Measurements from ENCODE around the gene BMP6. TPM values are rescaled to one million over a fixed set of nuclear protein-coding genes. Genes with fewer than 3 reads are reported as not detected.

The BMP6 gene
- total RNA-seq, 4 donors from 2014 or later: 1.4 to 16.1 (median 6.0) TPM

DNA sequence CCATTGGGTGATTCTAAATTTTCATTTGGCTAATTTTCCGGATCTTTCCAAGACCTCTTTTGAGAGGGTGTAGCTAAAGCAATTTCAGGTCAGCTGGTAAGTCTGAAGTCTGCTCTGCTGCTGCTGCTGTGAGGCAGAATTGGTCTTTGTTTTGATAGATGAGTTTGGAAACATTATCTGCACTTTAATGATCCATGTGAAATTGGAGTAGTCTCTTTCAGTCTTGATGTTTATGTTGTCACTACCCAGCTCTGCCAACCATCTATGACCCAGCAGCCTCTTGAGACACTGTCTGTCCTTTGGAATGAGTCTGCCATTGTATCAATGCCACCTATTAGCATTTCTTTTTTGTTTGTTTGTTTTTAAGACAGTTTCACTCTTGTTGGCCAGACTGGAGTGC, 140.6 kb downstream of the BMP6 start:
- ATAC-seq: no peak
- Histone ChIP-seq H3K4me1 (no peaks in the 10 kb centered on the region), H3K4me3 (no peak overlapping the region), H3K27me3 (no peaks in the 10 kb centered on the region), H3K27ac (no peak overlapping the region), H3K9me3 (no peaks in the 10 kb centered on the region), H3K36me3 (no peaks in the 10 kb centered on the region)
- no peak for TF ChIP-seq POLR2AphosphoS5 (IDR thresholded peaks at IDR 0.05)
- TF ChIP-seq, protein P1, sequence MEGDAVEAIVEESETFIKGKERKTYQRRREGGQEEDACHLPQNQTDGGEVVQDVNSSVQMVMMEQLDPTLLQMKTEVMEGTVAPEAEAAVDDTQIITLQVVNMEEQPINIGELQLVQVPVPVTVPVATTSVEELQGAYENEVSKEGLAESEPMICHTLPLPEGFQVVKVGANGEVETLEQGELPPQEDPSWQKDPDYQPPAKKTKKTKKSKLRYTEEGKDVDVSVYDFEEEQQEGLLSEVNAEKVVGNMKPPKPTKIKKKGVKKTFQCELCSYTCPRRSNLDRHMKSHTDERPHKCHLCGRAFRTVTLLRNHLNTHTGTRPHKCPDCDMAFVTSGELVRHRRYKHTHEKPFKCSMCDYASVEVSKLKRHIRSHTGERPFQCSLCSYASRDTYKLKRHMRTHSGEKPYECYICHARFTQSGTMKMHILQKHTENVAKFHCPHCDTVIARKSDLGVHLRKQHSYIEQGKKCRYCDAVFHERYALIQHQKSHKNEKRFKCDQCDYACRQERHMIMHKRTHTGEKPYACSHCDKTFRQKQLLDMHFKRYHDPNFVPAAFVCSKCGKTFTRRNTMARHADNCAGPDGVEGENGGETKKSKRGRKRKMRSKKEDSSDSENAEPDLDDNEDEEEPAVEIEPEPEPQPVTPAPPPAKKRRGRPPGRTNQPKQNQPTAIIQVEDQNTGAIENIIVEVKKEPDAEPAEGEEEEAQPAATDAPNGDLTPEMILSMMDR (IDR thresholded peaks at IDR 0.05): no peak
- no peak for TF ChIP-seq POLR2A (IDR thresholded peaks at IDR 0.05)
- no peak for TF ChIP-seq EP300 (IDR thresholded peaks at IDR 0.05)
- 92 to 100% methylated on average over 1 of the region's 1 CpG for WGBS, 2 donors (ENCODE audit: low coverage in 1 of 2)

DNA sequence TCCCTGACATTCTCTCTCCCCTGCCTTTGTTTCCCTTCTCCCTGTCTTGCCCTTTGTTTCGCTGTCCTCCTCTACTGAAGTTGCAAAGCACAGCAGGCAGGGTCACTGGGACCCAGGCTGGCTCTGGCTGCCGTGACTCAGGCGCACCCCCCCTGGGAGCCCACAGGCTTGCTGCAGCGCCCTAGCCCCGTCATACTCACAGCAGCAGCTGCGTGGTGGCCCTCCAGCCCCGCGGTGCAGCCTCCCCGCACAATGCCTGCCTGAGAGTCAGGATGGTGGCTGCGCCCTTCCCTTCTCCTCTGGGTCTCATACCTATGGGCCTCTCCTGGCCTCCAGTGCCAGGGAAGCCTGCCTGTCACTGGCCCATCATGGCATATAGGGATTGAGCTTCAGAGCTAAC, 143.0 kb downstream of the BMP6 start:
- no peak for TF ChIP-seq POLR2AphosphoS5 (IDR thresholded peaks at IDR 0.05)
- H3K4me3 ChIP-seq: no peak overlapping the region
- no peaks in the 10 kb centered on the region for H3K36me3 ChIP-seq
- peaks cover 0 to 8% (median 0%) of the 10 kb centered on the region in 3 donors for H3K9me3 ChIP-seq
- no peaks in the 10 kb centered on the region for H3K4me1 ChIP-seq
- no peak for ATAC-seq
- WGBS, 2 donors (ENCODE audit: low coverage in 1 of 2): 80 to 100% methylated on average over 2 to 3 of the region's 10 CpGs
- no peaks in the 10 kb centered on the region for H3K27me3 ChIP-seq
- no peak overlapping the region for H3K27ac ChIP-seq

DNA sequence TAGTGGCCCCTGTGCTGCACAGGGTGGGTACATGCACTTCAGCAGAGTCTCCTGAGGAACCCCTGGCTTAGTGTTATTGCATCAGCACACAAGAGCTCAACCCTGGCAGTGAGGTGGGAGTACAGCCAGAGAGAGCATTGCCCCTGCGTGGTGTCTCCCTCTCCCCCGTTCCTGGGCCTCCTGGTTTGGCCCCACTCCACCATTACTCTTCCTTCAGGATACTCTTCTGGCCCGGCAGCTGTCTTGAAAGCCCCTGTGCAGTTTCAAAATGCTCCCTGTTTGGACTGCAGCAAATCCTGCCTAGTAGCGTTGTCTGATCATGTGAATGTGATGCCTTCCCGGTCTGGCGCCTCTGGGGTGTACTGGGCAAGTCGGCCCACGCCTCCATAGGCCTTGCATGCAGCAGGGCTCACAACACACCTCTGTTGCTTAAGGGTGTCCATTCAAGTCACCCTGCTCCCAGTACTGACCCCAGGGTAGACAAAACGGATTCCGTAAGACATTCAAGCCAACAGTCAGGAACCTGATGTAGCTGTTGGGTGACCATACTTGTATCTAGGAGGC, 152.6 kb downstream of the BMP6 start:
- H3K4me3 ChIP-seq: no peak overlapping the region
- TF ChIP-seq POLR2A (IDR thresholded peaks at IDR 0.05): no peak
- TF ChIP-seq POLR2AphosphoS5 (IDR thresholded peaks at IDR 0.05): no peak
- no peak for TF ChIP-seq EP300 (IDR thresholded peaks at IDR 0.05)
- TF ChIP-seq, protein P1 (IDR thresholded peaks at IDR 0.05): no peak
- H3K36me3 ChIP-seq: peaks cover 0 to 43% of the 10 kb centered on the region in 2 donors
- WGBS, 2 donors (ENCODE audit: low coverage in 1 of 2): 56 to 60% methylated on average over 4 to 5 of the region's 10 CpGs
- ATAC-seq: no peak
- peaks cover 0 to under 1% (median 0%) of the 10 kb centered on the region in 3 donors for H3K9me3 ChIP-seq
- no peak overlapping the region for H3K27ac ChIP-seq
- no peaks in the 10 kb centered on the region for H3K27me3 ChIP-seq
- H3K4me1 ChIP-seq: no peaks in the 10 kb centered on the region

DNA sequence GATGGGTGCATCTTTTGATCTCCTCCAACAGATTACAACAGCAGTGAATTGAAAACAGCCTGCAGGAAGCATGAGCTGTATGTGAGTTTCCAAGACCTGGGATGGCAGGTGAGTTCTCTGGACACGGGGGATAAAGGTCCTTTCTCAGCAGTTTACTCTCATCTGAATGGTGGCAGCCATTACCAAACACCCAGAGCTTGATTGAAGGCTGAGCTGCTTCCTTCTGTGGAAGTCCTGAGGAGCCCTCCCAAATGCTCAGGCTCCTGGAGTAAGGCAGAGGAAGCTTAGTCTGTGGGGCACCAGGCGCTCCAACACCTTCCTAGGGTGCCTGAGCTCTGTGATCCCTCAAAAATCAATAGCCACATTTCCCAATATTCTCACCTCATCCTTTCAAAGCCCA, 153.1 kb downstream of the BMP6 start:
- H3K36me3 ChIP-seq: peaks cover 0 to 49% of the 10 kb centered on the region in 2 donors

DNA sequence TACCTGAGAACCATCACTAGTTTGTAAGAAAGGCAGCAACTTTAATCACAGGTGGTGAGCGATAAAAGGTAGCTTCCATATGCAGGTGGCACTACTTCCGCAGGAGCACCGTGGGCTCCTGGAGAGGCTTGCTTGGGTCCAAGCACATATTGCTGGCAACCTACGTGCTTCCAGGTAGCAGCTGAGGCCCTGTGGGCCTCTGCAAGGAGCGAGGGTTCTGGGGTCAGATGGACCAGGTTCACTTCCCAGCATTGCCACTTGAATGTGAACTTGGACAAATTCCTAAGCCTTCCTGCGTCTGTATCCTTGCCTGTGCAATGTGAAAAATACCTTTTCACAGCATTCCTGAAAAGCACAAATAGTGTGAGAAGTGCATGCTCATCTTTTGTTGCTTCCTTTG, 153.7 kb downstream of the BMP6 start:
- Histone ChIP-seq H3K27me3 (no peaks in the 10 kb centered on the region), H3K4me3 (no peak overlapping the region), H3K4me1 (no peaks in the 10 kb centered on the region), H3K27ac (no peak overlapping the region), H3K9me3 (no peaks in the 10 kb centered on the region), H3K36me3 (peaks cover 0 to 54% of the 10 kb centered on the region in 2 donors)
- TF ChIP-seq POLR2A (IDR thresholded peaks at IDR 0.05) (no peak), EP300 (IDR thresholded peaks at IDR 0.05) (no peak), POLR2AphosphoS5 (IDR thresholded peaks at IDR 0.05) (no peak)
- TF ChIP-seq, protein P1 (IDR thresholded peaks at IDR 0.05): no peak
- ATAC-seq: no peak
- 93 to 100% methylated on average over 1 to 3 of the region's 6 CpGs for WGBS, 2 donors (ENCODE audit: low coverage in 1 of 2)

More for the DNA sequence above, 153.1 kb downstream of the BMP6 start:
- Histone ChIP-seq H3K27ac (no peak overlapping the region), H3K27me3 (no peaks in the 10 kb centered on the region), H3K4me1 (no peaks in the 10 kb centered on the region), H3K9me3 (no peaks in the 10 kb centered on the region), H3K4me3 (no peak overlapping the region)
- ATAC-seq: no peak
- WGBS, 2 donors (ENCODE audit: low coverage in 1 of 2): 89 to 100% methylated on average over 1 of the region's 2 CpGs
- TF ChIP-seq POLR2AphosphoS5 (IDR thresholded peaks at IDR 0.05) (no peak), POLR2A (IDR thresholded peaks at IDR 0.05) (no peak), EP300 (IDR thresholded peaks at IDR 0.05) (no peak)
- TF ChIP-seq, protein P1 (IDR thresholded peaks at IDR 0.05): no peak
